OCI-M2 (cell line): ENCODE data around the gene ZBED5.

Experiments
- DNase-seq: peaks from one replicate; lab custom pipeline; 2025; ENCODE audit not compliant: unreplicated experiment; lab: John Stamatoyannopoulos, UW

Gene ZBED5

GRCh38 chr11:10878408-10879214 lies 20.8 kb upstream of the ZBED5 start:
- no peak for DNase-seq

- DNase-seq = no peak
Measured at GRCh38 chr11:10876158-10876557, 18.3 kb upstream of the ZBED5 start.

GRCh38 chr11:10875430-10876021 lies 17.7 kb upstream of the ZBED5 start:
- DNase-seq = no peak

DNA sequence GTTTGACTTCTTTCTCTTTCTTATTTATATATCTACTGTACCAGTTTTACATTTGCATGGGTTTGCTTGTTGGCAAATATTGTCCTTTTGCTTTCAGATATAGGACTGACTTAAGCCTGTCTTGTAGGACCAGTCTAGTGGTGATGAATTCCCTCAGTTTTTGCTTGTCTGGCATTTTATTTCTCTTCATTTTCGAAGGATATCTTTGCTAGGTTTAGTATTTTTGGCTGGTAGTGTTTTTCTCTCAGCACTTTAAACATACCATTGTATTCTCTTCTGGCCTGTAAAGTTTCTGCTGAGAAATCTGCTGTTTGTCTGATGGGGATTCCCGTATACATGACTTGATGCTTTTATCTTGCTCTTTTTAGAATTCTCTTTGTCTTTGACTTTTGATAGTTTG lies 14.2 kb upstream of the ZBED5 start:
- no peak for DNase-seq

DNA sequence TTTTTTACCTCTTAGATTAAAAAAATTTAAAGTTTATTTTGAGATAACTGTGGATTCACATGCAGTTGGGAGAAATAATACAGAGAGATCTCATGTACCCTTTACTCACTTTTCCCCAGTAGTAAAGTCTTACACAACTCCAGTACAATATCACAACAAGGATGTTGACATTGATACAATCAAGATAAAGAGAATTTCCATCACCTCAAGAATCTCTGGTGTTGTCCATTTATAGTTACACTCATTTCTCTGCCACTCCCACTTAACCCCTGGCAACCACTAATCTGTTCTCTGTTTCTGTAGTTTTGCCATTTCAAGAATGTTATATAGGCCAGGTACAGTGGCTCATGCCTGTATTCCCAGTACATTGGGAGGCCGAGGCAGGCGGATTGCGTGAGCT lies 10.5 kb upstream of the ZBED5 start:
- no peak for DNase-seq

- DNase-seq = no peak
Measured at GRCh38 chr11:10866893-10867331, 9.1 kb upstream of the ZBED5 start.

- no peak for DNase-seq
Measured at GRCh38 chr11:10865837-10866270, 8.0 kb upstream of the ZBED5 start.

DNA sequence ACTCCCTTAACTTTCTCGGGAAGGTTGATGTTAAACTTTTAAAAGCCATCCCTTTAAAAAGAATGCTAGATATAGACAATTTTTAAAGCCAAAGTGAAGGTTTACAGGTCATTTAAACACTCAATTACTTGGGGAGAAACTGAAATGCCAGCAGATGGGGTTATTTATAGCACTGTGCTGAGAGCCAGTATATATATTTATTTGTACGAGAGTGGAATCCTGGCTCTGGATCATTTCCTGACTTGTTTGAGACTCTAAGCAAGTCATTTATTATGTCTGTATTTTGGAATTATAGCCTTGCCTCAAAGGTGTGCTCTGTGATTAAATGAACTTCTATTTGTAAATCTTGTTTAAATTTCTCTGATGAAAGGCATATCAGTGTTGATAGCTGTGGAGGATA lies 6.8 kb upstream of the ZBED5 start:
- DNase-seq = no peak

DNA sequence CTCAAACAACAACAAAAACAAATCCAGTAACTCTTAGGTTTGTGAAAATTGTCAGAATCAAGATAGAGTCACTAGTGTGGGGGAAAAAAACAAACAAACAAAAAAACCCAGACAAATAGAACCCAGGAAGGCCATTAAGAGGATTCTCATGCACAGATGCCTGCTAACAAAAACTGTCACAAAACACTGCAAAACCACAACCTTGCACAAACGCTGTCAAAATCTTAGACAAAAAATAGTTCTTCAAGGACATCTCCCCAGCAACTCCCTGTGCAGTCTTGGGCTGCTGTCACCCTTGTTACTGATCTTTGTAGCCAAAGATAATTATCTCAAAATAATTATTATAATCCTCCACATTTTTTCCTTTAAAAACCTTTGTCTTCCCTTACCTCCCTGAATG lies 4.6 kb upstream of the ZBED5 start:
- DNase-seq = no peak

DNA sequence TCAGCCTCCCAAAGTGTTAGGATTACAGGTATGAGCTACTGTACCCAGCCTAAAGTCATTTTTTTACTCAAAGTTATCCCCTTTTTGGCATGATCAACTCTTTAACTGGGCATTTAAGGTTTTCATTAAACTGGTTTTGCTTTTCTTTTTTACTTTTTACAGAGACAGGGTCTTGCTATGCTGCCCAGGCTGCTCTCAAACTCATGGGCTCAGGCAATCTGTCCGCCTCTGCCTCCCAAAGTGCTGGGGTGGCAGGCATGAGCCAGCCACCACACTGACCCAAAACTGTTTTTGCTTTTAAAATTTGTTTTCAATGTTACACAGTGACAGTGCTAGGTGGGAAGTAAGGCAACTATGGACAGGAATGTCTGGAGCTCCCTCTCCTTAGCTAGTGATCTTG lies 3.9 kb upstream of the ZBED5 start:
- DNase-seq = no peak

DNA sequence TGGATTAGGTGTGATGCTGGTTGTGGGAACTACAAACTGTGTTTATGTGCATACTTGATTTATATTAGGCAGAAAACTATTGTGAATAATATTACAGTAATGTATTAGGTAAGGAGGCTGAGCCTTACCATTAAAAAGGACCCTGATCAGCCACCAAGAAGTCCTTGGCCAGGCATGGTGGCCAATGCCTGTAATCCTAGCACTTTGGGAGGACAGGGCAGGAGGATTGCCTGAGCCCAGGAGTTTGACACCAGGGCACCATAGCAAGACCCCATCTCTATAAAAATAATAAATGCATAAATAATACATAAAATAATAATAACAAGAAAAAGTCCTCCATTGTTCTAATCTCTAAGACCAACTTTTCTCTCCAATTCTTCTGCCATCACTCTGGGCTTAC lies 3.2 kb upstream of the ZBED5 start:
- DNase-seq = no peak

- DNase-seq = no peak
Measured at GRCh38 chr11:10858439-10859325, 829 bp upstream of the ZBED5 start.

DNA sequence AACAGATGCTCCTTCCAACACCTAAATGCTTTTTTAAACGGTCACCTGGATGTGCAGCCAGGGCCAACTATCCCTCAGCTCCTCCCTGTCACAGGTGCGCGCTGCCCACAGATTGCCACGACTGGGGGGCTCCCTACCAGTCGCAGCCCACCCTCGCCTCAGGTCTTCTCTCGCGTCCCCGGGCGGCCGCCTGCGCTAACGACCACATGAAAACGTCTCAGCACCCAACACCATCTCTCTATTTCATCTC lies 469 bp downstream of the ZBED5 start:
- no peak for DNase-seq

DNA sequence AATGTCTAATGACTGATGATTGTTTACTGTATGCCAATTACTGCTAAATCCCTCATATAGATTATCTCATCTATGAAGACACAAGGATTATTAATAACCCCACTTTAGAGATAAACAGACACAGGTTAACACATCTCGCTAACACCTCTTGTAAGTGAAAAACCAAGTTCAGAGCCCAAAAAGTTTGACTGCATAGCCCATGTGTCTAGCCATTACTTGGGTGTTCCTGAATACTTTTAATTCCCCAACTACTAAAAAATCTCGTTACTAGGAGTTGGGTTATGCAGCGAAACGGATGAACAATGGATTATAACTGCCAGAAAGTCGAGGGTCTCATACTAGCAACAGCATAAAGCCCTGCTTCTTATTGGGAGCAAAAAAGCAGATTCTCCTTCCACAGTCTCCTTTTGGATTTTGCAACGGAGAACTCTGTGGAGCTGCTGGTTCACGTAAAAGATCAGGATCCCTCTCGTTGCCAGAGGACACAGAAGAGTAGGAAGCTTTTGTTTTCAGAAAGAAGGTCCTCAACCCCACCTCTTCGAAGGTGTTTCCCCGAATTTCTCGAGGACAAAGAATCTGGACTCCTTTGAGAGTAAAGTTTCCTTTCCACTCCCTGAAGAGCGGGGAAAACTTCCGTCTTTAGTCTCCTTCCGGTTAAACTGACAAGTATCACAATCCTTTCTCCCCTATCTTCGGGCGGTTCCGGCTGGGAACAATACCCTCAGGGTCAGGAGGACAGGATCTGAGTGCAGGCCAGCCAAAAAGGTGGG lies 979 bp downstream of the ZBED5 start:
- DNase-seq = peak; percentile 67

- no peak for DNase-seq
Measured at GRCh38 chr11:10855295-10855694, 2.6 kb downstream of the ZBED5 start.

DNA sequence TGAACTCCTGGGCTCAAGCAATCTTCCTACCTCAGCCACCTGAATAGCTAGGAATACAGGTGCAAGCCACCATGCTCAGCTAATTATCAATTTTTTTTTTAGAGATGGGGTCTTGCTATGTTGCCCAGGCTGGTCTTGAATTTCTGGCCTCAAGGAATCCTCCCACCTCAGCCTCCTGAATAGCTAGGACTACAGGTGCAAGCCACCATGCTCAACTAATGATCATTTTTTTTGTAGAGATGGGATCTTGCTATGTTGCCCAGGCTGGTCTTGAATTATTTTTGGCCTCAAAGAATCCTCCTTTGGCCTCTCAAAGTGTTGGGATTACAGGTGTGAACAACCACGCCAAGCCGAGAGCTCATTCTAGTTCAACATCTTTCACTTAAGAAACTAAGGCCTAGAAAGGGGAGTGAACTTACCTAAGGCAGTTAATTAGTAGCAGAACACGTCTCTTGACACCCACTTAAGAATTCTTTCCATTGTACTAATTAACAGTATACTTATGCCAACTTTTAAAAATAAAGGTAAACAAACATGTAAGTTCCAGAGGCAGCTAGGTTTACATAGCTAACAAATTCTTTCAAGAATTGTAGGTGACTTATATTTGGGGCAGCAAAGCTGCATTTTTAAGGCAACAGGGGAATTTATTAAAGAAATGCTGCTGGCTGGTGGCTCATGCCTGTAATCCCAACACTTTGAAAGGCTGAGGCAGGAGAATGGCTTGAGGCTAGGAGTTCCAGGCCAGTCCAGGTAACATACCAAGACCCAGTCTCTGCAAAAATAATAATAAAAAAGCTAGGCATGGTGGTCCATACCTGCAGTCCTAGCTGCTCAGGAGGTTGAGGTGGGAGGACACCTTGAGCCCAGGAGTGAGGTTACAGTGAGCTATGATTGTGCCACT lies 9.6 kb downstream of the ZBED5 start:
- no peak for DNase-seq

- DNase-seq = no peak
Measured at GRCh38 chr11:10846660-10847059, 11.2 kb downstream of the ZBED5 start.

GRCh38 chr11:10845589-10845988 lies 12.3 kb downstream of the ZBED5 start:
- no peak for DNase-seq

- no peak for DNase-seq
Measured at GRCh38 chr11:10844796-10845195, 13.1 kb downstream of the ZBED5 start.

GRCh38 chr11:10844356-10844755 lies 13.5 kb downstream of the ZBED5 start:
- DNase-seq = no peak
